GM21360 (cell line): ENCODE results near the gene ENO1.

Experiments used
- ATAC-seq: cut with Tn5 transposase; IDR thresholded peaks from one replicate; pipeline ENCODE4 v1.9.1; 2021; ENCODE audit warnings: mild to moderate bottlenecking, moderate library complexity; ENCODE audit not compliant: unreplicated experiment

The ENO1 gene

DNA sequence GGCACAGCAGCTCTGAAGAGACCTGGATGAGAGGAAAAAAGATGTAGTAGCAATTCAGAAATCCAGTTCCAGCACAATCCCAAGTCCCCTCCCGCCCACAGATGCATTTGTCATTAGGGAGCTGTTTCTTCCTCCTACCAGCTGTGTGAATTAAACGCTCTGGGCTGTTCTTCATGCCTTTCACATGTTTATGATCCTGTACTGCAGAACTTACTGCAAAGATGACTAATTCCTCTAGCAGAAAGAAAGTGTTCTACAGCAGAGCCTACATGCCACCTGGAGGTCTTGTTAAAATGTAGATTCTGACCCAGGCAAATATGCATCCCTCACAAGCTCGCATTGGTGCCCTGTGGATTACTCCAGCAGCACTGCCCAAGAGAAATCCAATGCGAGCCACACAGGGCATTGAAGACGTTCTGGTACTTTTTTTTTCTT, 6.5 kb downstream of the ENO1 start:
- ATAC-seq: no peak

DNA sequence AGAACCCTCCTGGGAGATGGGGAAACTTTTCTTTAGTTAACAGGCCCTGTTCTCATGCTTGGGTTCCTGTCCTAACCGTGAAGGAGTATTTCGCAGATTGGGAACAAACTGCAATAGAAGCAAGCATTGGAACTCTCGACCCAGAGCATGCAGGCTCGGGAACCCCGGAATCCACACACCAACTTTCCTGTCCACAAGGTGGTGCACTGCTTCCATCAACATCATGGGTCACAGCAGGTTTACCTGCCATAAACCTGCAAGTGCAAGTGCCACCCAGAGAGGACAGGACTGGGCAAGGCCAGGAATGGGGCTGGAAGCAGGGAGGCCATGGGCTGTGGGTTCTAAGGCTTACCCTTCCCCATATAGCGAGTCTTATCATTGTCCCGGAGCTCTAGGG, 6.9 kb downstream of the ENO1 start:
- ATAC-seq: no peak

DNA sequence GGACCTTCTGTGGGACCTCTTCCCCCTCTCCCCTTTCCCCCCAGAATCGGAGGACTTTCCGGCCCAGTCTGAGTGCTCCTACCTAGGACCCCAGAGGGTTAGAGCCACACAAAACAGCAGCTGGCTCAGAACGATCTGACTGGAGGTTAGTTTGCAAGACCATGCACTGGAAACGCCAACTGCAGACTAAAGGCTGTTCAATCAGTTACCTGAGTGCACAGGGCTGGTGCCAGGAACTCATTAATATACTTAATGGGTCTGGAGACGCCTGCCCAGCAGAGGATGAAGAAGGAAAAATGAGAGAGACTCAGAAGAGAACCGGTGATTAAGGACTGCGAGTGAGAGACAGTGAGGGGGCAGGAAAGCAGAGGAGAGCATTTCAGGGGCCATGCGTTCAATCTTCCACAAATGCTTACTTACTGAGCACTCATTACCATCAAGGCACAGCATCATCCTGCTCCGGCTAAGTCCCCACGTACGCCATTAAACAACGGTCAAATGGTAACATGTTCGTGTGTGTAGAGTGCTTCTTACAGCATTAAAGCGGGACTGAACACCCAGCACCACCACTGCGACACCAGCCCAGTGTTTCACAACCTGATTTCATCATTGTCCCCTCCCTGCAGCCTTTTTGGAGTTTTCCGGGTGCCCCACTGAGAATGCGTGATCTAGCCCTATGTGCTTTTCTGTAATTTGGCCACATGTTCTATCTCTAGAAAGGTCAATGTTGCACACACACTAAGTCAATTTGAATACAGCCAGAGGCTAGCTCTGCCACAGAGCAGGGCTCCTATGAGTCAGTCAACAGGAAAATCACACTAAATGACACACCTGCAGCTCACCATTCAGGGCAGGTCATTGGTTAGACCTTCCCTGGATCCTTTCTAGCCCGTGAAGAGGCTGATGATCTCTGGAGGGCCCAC, 7.6 kb downstream of the ENO1 start:
- no peak for ATAC-seq

DNA sequence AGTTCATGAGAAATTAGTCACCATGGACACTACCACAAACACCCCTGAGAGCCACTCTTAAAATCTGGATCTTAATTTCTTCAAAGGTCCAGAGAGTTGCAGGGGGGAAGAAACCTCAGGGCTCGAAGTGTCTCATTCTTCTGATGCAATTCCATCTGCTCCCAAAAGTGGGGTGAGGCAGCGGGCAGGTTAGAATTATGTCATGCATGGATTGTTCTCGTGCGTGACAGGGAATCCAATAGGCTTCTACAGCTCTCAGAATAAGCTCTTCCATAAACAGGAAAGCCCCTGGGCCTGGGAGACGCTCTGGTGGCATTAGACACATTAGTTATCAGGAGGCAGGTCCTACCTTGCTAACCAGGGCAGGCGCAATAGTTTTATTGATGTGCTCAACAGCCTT, 8.4 kb downstream of the ENO1 start:
- no peak for ATAC-seq

DNA sequence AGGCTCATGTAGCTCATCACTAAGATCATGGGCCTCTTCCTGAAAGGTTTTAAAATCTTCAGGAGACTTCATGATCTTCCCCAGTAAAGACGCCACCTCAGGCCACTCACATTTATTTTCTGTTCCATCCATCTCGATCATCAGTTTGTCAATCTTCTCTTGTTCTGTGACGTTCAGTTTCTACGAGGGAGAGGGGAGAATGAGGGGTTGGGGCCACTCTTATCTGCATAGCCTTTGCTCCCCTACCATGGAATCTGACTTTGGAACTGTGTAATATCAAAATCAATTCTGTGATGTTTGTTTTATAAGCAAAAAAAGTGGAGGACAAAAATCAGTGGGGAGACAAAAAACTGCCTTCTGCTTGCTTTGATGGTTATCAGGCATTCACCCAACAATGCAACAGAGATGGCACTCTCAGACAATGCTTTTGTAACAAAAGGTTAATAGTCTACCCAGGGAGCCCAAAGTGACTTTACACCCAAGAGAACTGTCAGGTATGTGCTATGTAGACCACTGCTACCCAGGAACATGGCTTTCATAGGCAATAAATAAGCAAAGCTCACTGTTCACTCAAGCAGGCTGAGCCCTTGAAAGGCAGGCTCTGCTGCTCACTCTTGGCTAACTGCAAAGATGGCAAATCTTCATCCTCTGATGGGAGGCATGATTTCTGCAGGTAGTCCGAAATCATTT, 10.5 kb downstream of the ENO1 start:
- ATAC-seq: no peak

DNA sequence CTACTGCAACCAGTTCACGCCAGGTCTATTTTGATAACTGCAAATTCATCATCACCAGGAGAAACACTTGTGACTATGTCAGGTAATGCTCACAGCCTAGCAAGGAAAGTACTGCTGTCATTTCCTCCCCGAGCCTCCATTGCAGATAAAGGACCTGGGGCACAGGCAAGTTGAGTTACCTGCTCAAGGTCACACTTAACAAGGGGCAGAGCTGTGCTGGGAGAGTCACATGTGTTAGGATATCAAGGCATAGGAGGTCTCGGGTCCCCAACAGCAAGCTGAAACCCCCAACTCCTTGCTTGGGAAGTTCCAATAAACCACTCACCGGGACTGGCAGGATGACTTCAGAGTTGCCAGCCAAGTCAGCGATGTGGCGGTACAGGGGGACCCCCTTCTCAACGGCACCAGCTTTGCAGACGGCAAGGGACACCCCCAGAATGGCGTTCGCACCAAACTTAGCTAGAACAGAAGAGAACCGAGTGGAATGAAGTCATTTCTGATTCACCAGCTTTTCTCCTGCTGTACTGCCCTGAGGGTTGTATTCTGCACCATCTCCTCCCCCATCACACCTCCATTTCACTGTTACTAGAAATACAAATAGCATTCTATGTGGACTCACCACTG, 11.6 kb downstream of the ENO1 start:
- ATAC-seq: no peak

DNA sequence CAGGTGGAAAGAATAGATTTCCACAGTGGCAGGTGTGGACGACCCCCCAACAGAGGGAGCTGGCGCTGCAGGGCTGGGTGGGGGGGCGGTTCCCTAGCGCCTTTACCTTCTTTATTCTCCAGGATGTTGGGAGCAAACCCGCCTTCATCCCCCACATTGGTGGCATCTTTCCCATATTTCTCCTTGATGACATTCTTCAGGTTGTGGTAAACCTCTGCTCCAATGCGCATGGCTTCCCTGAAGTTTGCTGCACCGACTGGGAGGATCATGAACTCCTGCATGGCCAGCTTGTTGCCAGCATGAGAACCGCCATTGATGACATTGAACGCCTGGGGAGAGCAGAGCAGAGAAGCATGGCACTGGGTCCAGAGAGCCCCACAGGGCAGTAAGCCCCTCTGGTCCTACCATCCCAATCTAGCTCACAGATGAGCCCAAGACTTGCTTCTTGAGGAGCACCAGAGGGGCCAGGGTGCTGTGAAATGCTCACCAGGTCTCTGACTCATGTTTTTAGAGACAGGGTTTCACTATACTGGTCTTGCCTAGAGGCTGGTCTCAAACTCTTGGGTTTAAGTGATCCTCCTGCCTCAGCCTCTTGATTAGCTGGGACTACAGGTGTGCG, 12.2 kb downstream of the ENO1 start:
- ATAC-seq: no peak

DNA sequence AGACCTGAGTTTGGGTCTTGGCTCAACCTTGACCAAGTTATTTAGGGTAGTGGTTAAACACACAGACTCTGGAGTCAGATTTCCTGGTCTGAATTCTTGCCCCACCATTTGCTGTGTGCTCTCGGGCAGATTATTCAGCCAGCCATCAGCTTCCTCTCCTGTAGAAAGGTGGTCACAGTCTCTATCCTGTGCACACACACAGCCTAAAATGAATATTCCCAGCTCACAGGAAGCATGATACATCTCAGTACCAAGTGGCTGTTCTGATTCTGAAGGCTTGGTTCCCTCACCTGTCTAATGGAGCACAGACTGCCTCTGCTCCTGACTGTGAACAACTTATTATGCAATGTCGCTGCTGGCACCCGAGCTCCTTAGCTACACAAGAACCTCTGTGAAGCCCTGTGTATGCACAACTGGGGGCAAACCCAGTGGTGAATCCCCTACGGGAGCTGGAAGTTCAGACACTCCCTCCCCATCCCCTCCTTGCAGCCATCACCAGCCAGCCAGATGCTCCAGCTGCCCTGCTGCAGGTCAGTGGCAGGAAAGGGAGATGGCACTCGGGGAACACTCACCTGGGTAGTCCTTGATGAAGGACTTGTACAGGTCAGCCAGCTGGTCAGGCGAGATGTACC, 13.7 kb downstream of the ENO1 start:
- ATAC-seq: no peak

DNA sequence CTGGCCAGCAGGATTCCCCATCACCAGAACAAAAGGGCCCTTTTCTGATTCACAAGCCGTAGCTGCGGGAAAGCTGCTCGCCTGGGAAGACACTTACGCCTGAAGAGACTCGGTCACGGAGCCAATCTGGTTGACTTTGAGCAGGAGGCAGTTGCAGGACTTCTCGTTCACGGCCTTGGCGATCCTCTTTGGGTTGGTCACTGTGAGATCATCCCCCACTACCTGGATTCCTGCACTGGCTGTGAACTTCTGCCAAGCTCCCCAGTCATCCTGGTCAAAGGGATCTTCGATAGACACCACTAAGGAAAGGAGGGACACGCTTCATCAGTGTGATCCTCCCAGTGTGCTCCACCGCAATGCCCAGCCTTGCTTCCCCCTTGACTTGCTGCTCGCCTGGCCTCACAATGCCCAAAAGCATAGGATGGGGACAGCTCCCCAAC, 14.7 kb downstream of the ENO1 start:
- ATAC-seq: no peak

DNA sequence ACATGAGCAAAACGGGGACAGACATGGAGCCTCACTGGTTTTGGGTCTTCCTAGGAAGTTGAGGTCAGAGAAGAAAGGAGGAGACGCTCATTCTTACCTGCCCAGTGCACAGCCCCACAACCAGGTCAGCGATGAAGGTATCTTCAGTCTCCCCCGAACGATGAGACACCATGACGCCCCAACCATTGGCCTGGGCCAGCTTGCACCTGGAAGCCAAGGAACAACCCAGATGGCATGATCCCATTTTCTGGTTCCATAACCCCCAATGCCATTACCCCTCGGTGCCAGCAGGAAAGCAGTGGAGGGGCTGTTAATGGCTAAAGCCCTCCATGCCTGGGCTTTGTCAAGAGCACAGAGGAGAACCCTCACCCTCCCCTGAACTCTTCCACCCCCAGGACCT, 15.3 kb downstream of the ENO1 start:
- ATAC-seq: no peak

DNA sequence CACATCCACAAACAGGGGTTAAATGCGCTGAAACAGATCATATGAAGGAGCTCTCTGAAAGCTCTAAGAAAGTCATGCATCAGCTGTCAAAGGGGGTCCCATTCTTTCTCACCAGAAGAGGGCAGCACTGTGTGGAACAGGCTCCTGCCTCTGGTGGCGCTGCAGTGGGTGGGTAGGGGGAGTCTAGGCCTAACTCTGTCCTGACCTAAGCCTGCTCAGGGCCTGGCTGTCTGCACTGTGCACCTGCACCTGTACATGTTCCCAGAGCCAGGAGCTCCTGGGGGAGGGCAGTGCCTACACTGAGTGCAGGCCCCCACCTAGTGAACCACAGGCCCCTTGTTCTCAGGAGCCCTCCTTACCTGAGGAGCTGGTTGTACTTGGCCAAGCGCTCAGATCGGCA, 16.0 kb downstream of the ENO1 start:
- no peak for ATAC-seq

DNA sequence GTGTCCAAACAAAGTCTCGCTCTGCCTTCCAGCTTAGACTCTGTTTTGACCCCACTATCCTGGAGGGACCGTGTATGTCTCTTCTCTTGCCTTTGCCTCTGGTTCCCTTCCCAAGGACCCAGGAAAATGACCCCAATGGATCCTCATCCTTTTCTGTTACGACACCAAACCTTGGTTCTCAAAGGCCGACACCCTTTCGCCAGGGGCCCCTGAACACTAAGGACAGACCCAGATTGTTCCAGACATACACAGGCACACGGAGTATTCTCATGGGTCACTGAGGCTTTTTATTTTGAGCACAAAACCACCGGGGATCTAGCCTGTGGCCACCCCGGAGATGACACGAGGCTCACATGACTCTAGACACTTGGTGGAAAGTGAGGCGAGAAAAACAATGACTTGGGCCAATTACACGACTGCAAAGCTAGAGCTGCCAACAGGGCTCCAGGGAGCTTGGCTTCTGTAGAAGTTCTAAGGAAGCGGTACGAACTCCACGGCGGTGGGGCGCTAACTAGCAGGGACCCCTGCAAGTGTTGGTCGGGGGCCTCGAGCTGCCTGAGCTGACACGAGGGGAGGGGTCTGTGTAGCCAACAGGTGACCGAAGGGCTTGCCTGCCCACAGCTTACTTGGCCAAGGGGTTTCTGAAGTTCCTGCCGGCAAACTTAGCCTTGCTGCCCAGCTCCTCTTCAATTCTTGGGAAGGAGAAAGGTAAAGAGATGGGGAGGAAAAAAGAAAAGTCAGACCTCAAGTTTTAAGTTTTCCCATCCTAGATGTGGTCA, 17.6 kb downstream of the ENO1 start:
- ATAC-seq: no peak

DNA sequence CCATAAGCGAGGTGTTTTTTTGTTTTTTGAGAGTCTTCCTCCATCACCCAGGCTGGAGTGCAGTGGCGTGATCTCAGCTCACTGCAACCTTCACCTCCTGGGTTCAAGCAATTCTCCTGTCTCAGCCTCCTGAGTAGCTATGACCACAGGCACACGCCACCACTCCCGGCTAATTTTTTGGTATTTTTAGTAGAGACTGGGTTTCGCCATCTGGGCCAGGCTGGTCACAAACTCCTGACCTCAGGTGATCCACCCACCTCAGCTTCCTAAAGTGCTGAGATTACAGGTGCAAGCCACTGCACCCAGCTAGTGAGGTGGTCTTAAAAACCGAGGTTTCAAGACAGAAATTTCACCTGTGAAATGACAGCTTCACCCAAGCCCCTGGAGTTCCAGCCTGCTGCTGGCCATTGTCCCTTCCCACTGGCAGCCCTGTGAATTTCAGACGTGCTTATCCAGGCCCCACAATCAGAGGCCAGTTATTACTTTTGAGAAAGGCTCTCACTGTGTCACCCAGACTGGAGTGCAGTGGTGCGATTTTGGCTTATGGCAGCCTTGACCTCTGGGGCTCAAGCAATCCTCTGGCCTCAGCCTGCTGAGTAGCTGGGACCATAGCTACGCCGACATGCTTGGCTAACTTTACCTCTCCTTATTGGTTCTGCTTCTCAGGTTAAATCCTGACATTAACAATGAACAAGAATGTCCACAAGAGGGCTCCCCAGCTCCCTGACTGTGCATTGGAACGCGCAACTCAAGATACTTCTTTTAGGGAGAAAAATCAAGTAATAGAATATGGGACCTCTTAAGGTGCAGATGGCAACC, 19.4 kb downstream of the ENO1 start:
- ATAC-seq: no peak

DNA sequence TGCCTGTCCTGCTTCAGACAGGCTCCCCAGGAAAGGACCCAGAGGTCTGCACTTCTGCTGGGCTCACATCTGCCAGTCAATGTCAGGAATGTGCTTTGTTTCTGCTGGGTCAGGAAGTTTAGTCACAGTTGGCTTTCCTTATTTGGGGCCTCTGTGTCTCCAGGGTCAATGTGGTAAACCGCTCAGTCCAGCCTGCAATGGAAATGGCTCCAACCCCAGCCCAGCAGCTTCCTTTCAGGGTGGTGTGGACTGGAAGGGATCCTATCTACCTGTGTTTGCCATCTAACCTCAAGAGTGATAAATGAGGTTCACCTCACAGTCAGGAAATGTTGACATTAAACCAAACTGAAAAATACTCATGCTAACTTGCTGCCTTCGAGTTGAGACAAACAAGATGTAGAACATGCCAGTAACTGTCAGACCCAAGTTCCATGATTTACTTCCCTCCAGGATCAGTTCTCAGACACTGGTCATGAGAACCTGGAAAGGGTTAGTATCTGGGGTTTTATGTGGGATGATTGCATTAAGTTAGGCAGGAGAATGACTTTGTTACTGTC, 20.3 kb downstream of the ENO1 start:
- ATAC-seq: no peak

DNA sequence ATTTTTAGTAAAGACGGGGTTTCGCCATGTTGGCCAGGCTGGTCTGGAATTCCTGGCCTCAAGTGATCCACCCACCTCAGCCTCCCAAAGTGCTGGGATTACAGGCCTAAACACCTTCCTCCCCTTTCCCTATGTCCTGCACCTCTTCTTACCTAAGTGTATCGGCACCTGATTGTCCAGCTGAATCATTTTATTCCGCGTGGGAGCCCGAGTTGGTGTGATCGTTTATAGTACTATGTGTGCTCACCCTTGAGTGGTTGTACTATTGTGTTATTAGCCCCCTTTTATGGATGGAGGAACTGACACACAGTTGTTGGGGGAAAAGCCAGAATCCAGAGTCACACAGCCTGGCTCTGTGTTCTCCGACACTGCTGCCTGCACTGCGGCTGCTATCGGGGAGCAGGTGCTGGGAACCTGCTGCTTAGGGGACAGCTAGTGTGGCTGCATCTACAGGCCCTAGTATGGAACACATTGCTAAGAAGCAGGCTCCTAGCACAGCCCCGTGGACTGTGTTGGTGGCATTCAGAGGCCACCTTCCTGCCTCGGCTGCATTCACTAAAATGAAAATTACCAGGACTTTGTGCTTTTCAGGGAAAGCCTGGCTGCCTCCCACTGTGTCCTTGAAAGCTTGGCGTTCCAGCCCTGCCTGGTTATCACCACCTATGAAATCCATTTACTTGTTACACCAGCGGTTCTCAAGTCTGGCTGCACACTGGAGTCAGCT, 21.6 kb downstream of the ENO1 start:
- ATAC-seq: no peak

DNA sequence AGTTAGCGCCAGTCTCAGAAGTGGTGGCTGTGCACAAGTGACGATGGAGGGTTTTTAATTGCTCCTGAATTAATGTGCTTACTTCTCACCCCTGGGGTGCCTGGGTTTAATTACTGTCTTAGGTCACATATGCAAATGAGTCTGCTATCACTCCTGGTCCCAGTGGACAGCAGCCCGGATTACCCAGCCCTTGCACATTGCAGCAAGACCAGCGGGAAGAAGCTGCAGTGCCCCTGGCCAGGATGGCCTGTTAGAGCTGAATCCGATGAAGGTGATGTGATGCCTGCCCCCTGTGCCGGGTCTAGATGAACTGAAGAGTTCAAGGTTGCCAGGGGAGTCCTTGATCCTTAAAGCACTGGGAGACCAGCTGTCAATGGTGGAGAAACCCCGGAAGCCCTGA, 24.2 kb downstream of the ENO1 start:
- ATAC-seq: no peak

DNA sequence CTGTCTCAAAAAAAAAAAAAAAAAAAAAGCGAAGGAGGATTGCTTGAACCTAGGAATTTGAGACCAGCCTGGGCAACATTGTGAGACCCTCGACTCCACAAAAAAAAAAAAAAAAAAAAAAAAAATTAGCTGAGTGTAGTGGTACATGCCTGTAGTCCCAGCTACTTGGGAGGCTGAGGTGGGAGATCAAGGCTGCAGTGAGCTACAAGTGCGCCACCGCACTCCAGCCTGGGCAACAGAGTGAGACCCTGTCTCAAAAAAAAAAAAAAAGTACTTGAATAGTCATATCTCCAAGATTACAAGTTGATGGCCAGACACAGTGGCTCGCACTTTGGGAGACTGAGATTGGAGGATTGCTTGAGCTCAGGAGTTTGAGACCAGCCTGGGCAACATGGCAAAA, 27.4 kb downstream of the ENO1 start:
- no peak for ATAC-seq

DNA sequence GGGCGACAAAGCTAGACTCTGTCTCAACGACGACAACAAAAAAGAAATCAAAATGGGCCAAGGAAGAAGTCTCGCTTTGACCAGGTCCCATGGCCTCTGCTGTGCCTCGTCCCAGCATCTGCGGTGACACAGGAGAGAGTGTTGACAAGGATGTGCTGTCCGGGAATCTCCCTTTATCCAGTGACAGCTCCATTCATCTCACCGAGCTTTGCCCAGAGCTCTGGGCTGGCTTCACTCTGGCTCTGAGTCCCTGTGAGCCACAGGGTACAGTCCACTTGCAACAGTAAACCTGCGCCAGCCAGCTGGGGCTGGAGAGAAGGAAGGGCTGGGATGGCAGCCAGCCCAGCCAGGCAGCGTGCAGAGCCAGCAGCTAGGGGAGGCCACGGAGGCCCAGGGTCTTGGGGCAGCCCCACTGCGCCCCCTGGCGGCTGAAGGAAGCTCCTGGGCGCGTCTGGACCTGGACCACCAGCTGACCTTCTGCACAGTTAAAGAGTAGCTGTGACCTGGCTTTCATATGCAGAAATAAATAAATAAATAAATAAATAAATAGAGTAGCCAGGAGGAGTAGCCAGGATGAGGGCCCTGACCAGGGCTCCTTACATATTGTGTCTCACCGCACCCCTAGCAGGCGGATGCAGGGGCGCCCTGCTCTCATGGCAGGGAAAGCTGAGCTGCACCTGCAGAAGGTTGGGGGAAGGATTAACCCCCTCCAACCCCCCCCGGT, 29.7 kb downstream of the ENO1 start:
- no peak for ATAC-seq
